ENCODE data around the gene AGBL1. TPM values are rescaled to one million over a fixed set of nuclear protein-coding genes. Genes with fewer than 3 reads are reported as not detected.

The AGBL1 gene
- total RNA-seq, 1 experiment from 2014 or later, result not detected

DNA sequence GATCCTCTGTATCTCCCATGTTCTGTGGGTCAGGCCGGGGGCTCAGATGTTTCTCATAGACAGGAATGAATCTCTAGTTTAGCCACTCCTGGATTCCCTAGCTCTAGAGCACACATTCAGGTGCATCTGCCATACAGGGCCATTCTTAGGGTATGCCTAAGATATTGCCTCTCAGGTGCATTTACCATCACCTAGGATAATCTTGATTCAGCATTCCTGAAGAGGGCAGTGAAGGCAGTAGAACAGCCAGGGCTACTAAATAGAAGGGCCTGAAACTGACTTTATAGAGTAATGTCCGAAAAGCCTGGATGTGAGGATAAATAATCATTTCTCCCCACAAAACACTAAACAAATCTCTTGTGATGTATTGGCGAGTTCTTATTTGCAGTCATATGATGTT lies 882.0 kb downstream of the AGBL1 start:
- DNase-seq, result no peak
- intact Hi-C loops (cut with micrococcal nuclease; ENCODE audit: unreplicated experiment), result no loop called here
- Histone ChIP-seq H3K27me3 (replicated peaks; ENCODE audit: control insufficient read depth, insufficient read depth, low read length) (no peaks in the 10 kb centered on the region), H3K4me1 (no peaks in the 10 kb centered on the region), H3K36me3 (ENCODE audit: control insufficient read depth, insufficient read depth, low read length) (no peaks in the 10 kb centered on the region), H3K4me3 (ENCODE audit: low read depth, low read length) (no peak overlapping the region), H3K9me3 (no peaks in the 10 kb centered on the region)
- ChIA-PET CTCF (no interaction called here), POLR2A (no interaction called here)
- BruUV-seq (replicated peaks), result no TSS peak
- Mint-ChIP-seq H3K4me3 (ENCODE audit: unreplicated experiment) (no peak overlapping the region), H3K9me3 (ENCODE audit: unreplicated experiment) (no peaks in the 10 kb centered on the region), H3K27me3 (ENCODE audit: insufficient read depth, unreplicated experiment) (peaks cover 2% of the 10 kb centered on the region), H3K27ac (ENCODE audit: unreplicated experiment) (no peak overlapping the region), H3K4me1 (ENCODE audit: low read depth, unreplicated experiment) (no peaks in the 10 kb centered on the region), H3K36me3 (ENCODE audit: insufficient read depth, unreplicated experiment) (no peaks in the 10 kb centered on the region)
- TF ChIP-seq, protein P1, sequence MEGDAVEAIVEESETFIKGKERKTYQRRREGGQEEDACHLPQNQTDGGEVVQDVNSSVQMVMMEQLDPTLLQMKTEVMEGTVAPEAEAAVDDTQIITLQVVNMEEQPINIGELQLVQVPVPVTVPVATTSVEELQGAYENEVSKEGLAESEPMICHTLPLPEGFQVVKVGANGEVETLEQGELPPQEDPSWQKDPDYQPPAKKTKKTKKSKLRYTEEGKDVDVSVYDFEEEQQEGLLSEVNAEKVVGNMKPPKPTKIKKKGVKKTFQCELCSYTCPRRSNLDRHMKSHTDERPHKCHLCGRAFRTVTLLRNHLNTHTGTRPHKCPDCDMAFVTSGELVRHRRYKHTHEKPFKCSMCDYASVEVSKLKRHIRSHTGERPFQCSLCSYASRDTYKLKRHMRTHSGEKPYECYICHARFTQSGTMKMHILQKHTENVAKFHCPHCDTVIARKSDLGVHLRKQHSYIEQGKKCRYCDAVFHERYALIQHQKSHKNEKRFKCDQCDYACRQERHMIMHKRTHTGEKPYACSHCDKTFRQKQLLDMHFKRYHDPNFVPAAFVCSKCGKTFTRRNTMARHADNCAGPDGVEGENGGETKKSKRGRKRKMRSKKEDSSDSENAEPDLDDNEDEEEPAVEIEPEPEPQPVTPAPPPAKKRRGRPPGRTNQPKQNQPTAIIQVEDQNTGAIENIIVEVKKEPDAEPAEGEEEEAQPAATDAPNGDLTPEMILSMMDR (IDR thresholded peaks at IDR 0.05; ENCODE audit: insufficient read depth in 1 of 2, low read depth in 1 of 2, low read length in 1 of 2, severe bottlenecking in 1 of 2, unreplicated experiment in 1 of 2), result no peak

- H3K27me3 ChIP-seq (replicated peaks; ENCODE audit: control insufficient read depth, insufficient read depth, low read length), result no peaks in the 10 kb centered on the region
- H3K9me3 Mint-ChIP-seq (ENCODE audit: unreplicated experiment), result no peaks in the 10 kb centered on the region
- peaks cover 2% of the 10 kb centered on the region for H3K27me3 Mint-ChIP-seq (ENCODE audit: insufficient read depth, unreplicated experiment)
- no peaks in the 10 kb centered on the region for H3K36me3 Mint-ChIP-seq (ENCODE audit: insufficient read depth, unreplicated experiment)
- no peak overlapping the region for H3K4me3 Mint-ChIP-seq (ENCODE audit: unreplicated experiment)
- POLR2A ChIA-PET, result no interaction called here
- no TSS peak for BruUV-seq (replicated peaks)
- no peak overlapping the region for H3K4me3 ChIP-seq (ENCODE audit: low read depth, low read length)
- H3K27ac Mint-ChIP-seq (ENCODE audit: unreplicated experiment), result no peak overlapping the region
- CTCF ChIA-PET, result no interaction called here
- no peaks in the 10 kb centered on the region for H3K4me1 ChIP-seq
- no peaks in the 10 kb centered on the region for H3K36me3 ChIP-seq (ENCODE audit: control insufficient read depth, insufficient read depth, low read length)
- TF ChIP-seq, protein P1 (IDR thresholded peaks at IDR 0.05; ENCODE audit: insufficient read depth in 1 of 2, low read depth in 1 of 2, low read length in 1 of 2, severe bottlenecking in 1 of 2, unreplicated experiment in 1 of 2), result no peak
- intact Hi-C loops (cut with micrococcal nuclease; ENCODE audit: unreplicated experiment), result no loop called here
- no peak for DNase-seq
- H3K4me1 Mint-ChIP-seq (ENCODE audit: low read depth, unreplicated experiment), result no peaks in the 10 kb centered on the region
- no peaks in the 10 kb centered on the region for H3K9me3 ChIP-seq
Observed at GRCh38 chr15:86964271-86964670, 884.6 kb downstream of the AGBL1 start.

DNA sequence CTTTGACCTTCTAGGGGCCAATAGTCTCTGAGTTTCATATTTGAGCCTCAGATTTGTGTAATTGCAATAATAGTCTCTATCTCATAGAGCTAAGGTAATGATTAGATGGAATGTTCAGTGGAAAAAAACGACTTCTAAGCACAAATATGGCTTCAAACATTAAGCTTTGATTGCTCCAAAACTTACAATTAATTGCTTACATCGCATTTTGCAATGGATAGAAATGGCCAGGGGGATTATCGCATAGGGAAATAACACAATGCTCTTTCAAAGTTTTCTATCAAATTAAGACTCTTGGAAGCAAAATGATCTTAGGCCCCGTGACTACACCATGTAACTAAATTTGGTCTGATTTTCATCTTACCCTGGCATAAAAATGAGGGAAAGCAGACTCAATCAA lies 888.6 kb downstream of the AGBL1 start:
- Histone ChIP-seq H3K4me1 (no peaks in the 10 kb centered on the region), H3K9me3 (no peaks in the 10 kb centered on the region), H3K36me3 (ENCODE audit: control insufficient read depth, insufficient read depth, low read length) (no peaks in the 10 kb centered on the region), H3K27me3 (replicated peaks; ENCODE audit: control insufficient read depth, insufficient read depth, low read length) (no peaks in the 10 kb centered on the region), H3K4me3 (ENCODE audit: low read depth, low read length) (no peak overlapping the region)
- ChIA-PET POLR2A (no interaction called here), CTCF (no interaction called here)
- BruUV-seq (replicated peaks), result no TSS peak
- no peak overlapping the region for H3K4me3 Mint-ChIP-seq (ENCODE audit: unreplicated experiment)
- H3K27ac Mint-ChIP-seq (ENCODE audit: unreplicated experiment), result no peak overlapping the region
- H3K4me1 Mint-ChIP-seq (ENCODE audit: low read depth, unreplicated experiment), result no peaks in the 10 kb centered on the region
- TF ChIP-seq, protein P1 (IDR thresholded peaks at IDR 0.05; ENCODE audit: insufficient read depth in 1 of 2, low read depth in 1 of 2, low read length in 1 of 2, severe bottlenecking in 1 of 2, unreplicated experiment in 1 of 2), result no peak
- no peaks in the 10 kb centered on the region for H3K36me3 Mint-ChIP-seq (ENCODE audit: insufficient read depth, unreplicated experiment)
- H3K27me3 Mint-ChIP-seq (ENCODE audit: insufficient read depth, unreplicated experiment), result no peaks in the 10 kb centered on the region
- no peaks in the 10 kb centered on the region for H3K9me3 Mint-ChIP-seq (ENCODE audit: unreplicated experiment)
- no peak for DNase-seq
- intact Hi-C loops (cut with micrococcal nuclease; ENCODE audit: unreplicated experiment), result no loop called here
